Endothelial cell of umbilical vein (primary cell): Measurements from ENCODE around the gene PPM1D. TPM values are rescaled to one million over a fixed set of nuclear protein-coding genes. Genes with fewer than 3 reads are reported as not detected.

Experiments used
- BruUV-seq: library from RNA; stranded (reverse); fragments of 400-500 nt; replicated peaks from 2 replicates; lab custom pipeline; 2021; lab: Mats Ljungman, UMichigan
- CTCF ChIA-PET: fragments of 300-600, 350-600 bp; sonication (Branson Sonifier 250); formaldehyde crosslinking; loops from one replicate; lab custom pipeline; 2021; ENCODE audit warnings: antibody characterized with exemption, inconsistent platforms; lab: Charles Lee
- POLR2A ChIA-PET: fragments of 300-600, 350-600 bp; sonication (Branson Sonifier 250); formaldehyde crosslinking; loops from one replicate; lab custom pipeline; 2021; ENCODE audit warnings: antibody characterized with exemption, inconsistent platforms; lab: Charles Lee
- DNase-seq: peaks from one replicate; pipeline ENCODE4 v3.0.0-alpha.2; 2011; ENCODE audit warnings: low read depth, low spot score
- FAIRE-seq: peaks from 2 replicates; lab custom pipeline; 2011; peaks lifted over from hg19 to GRCh38; lab: Jason Lieb, UNC
- H2AFZ ChIP-seq: 2 replicates; pipeline ENCODE4 v1.6.0; 2012; ENCODE audit warnings: low read depth, low read length, control low read depth, inconsistent platforms
- H3K27ac ChIP-seq: 2 replicates; pipeline ENCODE4 v1.5.1; 2011; ENCODE audit warnings: low read depth, mild to moderate bottlenecking, control low read depth, low read length, moderate library complexity; ENCODE audit not compliant: insufficient read depth
- H3K27me3 ChIP-seq, 2 experiments: 2 replicates each; pipeline versions ENCODE4 v1.6.0 to v1.6.1; 2011; ENCODE audit warnings: low read length in 2 of 2, mixed read lengths in 1 of 2; ENCODE audit not compliant: control insufficient read depth in 2 of 2, insufficient read depth in 2 of 2
- H3K36me3 ChIP-seq, 2 experiments: 2 replicates in 1 of 2; 3 replicates in 1 of 2; pipeline ENCODE4 v1.5.1; 2011; ENCODE audit warnings: low read length in 2 of 2, mild to moderate bottlenecking in 1 of 2, moderate library complexity in 1 of 2; ENCODE audit not compliant: control insufficient read depth in 2 of 2, insufficient read depth in 2 of 2; ENCODE audit errors: extremely low read depth in 1 of 2
- H3K4me1 ChIP-seq: 3 replicates; pipeline ENCODE4 v1.5.1; 2011; ENCODE audit warnings: mild to moderate bottlenecking, low read length; ENCODE audit not compliant: control insufficient read depth, insufficient read depth; ENCODE audit errors: extremely low read depth
- H3K4me2 ChIP-seq: 2 replicates; pipeline ENCODE4 v1.6.1; 2011; ENCODE audit warnings: low read length, control low read depth, mixed read lengths; ENCODE audit not compliant: insufficient read depth
- H3K4me3 ChIP-seq, 3 experiments: fragments of 200-600 bp in 1 of 3; sonication (generic), shearing (Covaris generic) in 1 of 3; replicated peaks in 1 of 3; 2 replicates each; pipeline ENCODE4 v1.5.1; 2011 to 2016; ENCODE audit warnings: control low read depth in 3 of 3, low read length in 3 of 3, mild to moderate bottlenecking in 2 of 3, inconsistent platforms in 1 of 3, low read depth in 1 of 3, moderate library complexity in 1 of 3; ENCODE audit not compliant: insufficient read depth in 1 of 3
- H3K79me2 ChIP-seq: 2 replicates; pipeline ENCODE4 v1.6.0; 2012; ENCODE audit warnings: low read length, inconsistent platforms; ENCODE audit not compliant: control insufficient read depth, insufficient read depth
- H3K9ac ChIP-seq: replicated peaks from 2 replicates; pipeline ENCODE3; 2011; ENCODE audit warnings: low read length, control low read depth; ENCODE audit not compliant: insufficient read depth; ENCODE audit errors: extremely low read depth
- H3K9me1 ChIP-seq: replicated peaks from 3 replicates; pipeline ENCODE4 v1.6.0; 2011; ENCODE audit warnings: mild to moderate bottlenecking, low read length; ENCODE audit not compliant: control insufficient read depth, insufficient read depth; ENCODE audit errors: extremely low read depth
- H3K9me3 ChIP-seq: replicated peaks from 2 replicates; pipeline ENCODE4 v1.5.1; 2012; ENCODE audit warnings: low read length, inconsistent platforms; ENCODE audit not compliant: control insufficient read depth, insufficient read depth
- H4K20me1 ChIP-seq: replicated peaks from 2 replicates; pipeline ENCODE3; 2011; ENCODE audit warnings: mild to moderate bottlenecking, low read length; ENCODE audit not compliant: control insufficient read depth, insufficient read depth; ENCODE audit errors: extremely low read depth
- CTCF ChIP-seq, 2 donors: IDR thresholded peaks; 1 replicate in 1 of 2; 2 replicates in 1 of 2; pipeline ENCODE4 v1.5.1; 2011; ENCODE audit warnings: low read length in 2 of 2, mild to moderate bottlenecking in 2 of 2, moderate library complexity in 2 of 2, control low read depth in 1 of 2, inconsistent platforms in 1 of 2, low read depth in 1 of 2; ENCODE audit not compliant: insufficient read depth in 1 of 2; ENCODE audit errors: extremely low read depth in 1 of 2
- EZH2 ChIP-seq: IDR thresholded peaks from 2 replicates; pipeline ENCODE4 v1.6.1; 2012; ENCODE audit warnings: borderline replicate concordance, low read depth, mild to moderate bottlenecking, moderate library complexity, low read length, inconsistent platforms; ENCODE audit not compliant: severe bottlenecking
- FOS ChIP-seq: IDR thresholded peaks from 2 replicates; pipeline ENCODE4 v1.6.1; 2011; ENCODE audit warnings: mild to moderate bottlenecking, low read length, moderate library complexity, borderline replicate concordance; ENCODE audit not compliant: insufficient read depth
- GATA2 ChIP-seq: IDR thresholded peaks from 2 replicates; pipeline ENCODE4 v1.7.0; 2011; ENCODE audit warnings: low read depth, mild to moderate bottlenecking, moderate library complexity, mixed read lengths, low read length; ENCODE audit not compliant: insufficient read length, insufficient read depth
- JUN ChIP-seq: IDR thresholded peaks from 2 replicates; pipeline ENCODE4 v1.6.1; 2011; ENCODE audit warnings: borderline replicate concordance, low read depth; ENCODE audit not compliant: insufficient read length, insufficient read depth
- MAX ChIP-seq: IDR thresholded peaks from 2 replicates; pipeline ENCODE4 v1.6.1; 2011; ENCODE audit not compliant: insufficient read depth, insufficient read length
- MYC ChIP-seq: IDR thresholded peaks from one replicate; pipeline ENCODE4 v1.6.1; 2011; ENCODE audit warnings: mild to moderate bottlenecking, low read depth, low read length
- POLR2A ChIP-seq: IDR thresholded peaks from 2 replicates; pipeline ENCODE4 v1.6.1; 2012; ENCODE audit warnings: low read depth, mild to moderate bottlenecking, control low read depth, low read length
- POLR2AphosphoS5 ChIP-seq: IDR thresholded peaks from 2 replicates; pipeline ENCODE4 v1.6.1; 2012; ENCODE audit warnings: low read depth, mild to moderate bottlenecking, control low read depth, low read length, moderate library complexity; ENCODE audit not compliant: insufficient read depth
- dilution Hi-C: fragments of 300-500 bp; cut with MboI; formaldehyde crosslinking; loops from one replicate; pipeline ENCODE4 v1.15.0; 2019; ENCODE audit warnings: low sequenced_read_pairs; ENCODE audit not compliant: extremely low pct_ligation_motif_present
- intact Hi-C: fragments of 100-400 bp; cut with micrococcal nuclease; formaldehyde crosslinking; loops from one replicate; pipeline ENCODE4 v1.10.0; 2022
- polyA plus RNA-seq, 4 experiments: library from polyadenylated mRNA; depleted of rRNA in 3 of 4; stranded (reverse) in 3 of 4; unstranded in 1 of 4; fragments of >200 nt; gene quantifications; 2 replicates each; pipeline versions ENCODE4 v1.2.1 to v1.2.3, GENCODE V29; 2011 to 2012; ENCODE audit warnings: missing spikeins in 1 of 4
- total RNA-seq: library from RNA; stranded (reverse); gene quantifications from 2 replicates; pipeline ENCODE4 v1.2.3, GENCODE V29; 2021

Gene PPM1D
- total and polyA plus RNA-seq, 2 donors (not counting 3 experiments of a cell fraction or from before 2014, with no cell fraction given): 7.9 to 19.0 TPM

GRCh38 chr17:60630352-60630751 lies 30.4 kb downstream of the PPM1D start:
- DNase-seq (peak; percentile 89), FAIRE-seq (peak; percentile 84)
- H3K4me2 ChIP-seq: peak overlapping the region; percentile 56
- peaks cover 3 to 7% of the 10 kb centered on the region in 2 experiments for H3K36me3 ChIP-seq
- no peak overlapping the region for H3K4me3 ChIP-seq
- H3K9ac ChIP-seq: peak overlapping the region; percentile 17
- POLR2A ChIA-PET: interaction anchor here (0.6 to 2.4 kb wide), 3 partner anchors 26 to 31 kb away, joined by 3 to 7 read pairs (median 4); partner anchors contain the start of gene PPM1D
- no peaks in the 10 kb centered on the region for H3K9me1 ChIP-seq
- H2AFZ ChIP-seq: no peak overlapping the region
- no peaks in the 10 kb centered on the region for H3K9me3 ChIP-seq
- peaks cover 22% of the 10 kb centered on the region for H3K79me2 ChIP-seq
- BruUV-seq: no TSS peak
- TF ChIP-seq FOS (no peak), POLR2AphosphoS5 (no peak), MYC (no peak), GATA2 (no peak), CTCF (IDR thresholded peaks at IDR 0.05; ENCODE audit: extremely low read depth in 1 of 2, insufficient read depth in 1 of 2, low read depth in 1 of 2, low read length in 2 of 2) (no peak), MAX (no peak), JUN (no peak), POLR2A (no peak), EZH2 (no peak)
- dilution Hi-C loops (no loop called here), intact Hi-C loops (loop anchor here (10.0 kb wide), 1 partner anchor 486 kb away; the partner anchor contains the start of gene CA4)
- H3K27me3 ChIP-seq: no peaks in the 10 kb centered on the region
- no peaks in the 10 kb centered on the region for H4K20me1 ChIP-seq
- peak overlapping the region; percentile 34 for H3K27ac ChIP-seq
- CTCF ChIA-PET: interaction anchor here (0.8 to 2.4 kb wide), 9 partner anchors 8 to 84 kb away, joined by 3 to 14 read pairs (median 4); no protein-coding TSS in a partner anchor
- peaks cover 8% of the 10 kb centered on the region for H3K4me1 ChIP-seq
